HG03175 (cell line): ENCODE results near the gene WTAP.
"Not testable (repeated sequence)": the region's sequence is repeated elsewhere in the genome, so short reads cannot be mapped to it uniquely, and the experiment has no call there.

Source experiments
- ATAC-seq: cut with Tn5 transposase; IDR thresholded peaks from one replicate; pipeline ENCODE4 v1.9.1; 2021; ENCODE audit warnings: mild to moderate bottlenecking, moderate library complexity; ENCODE audit not compliant: unreplicated experiment

WTAP gene

GRCh38 chr6:159759645-159760044, 32.3 kb downstream of the WTAP start:
- no peak for ATAC-seq

- no peak for ATAC-seq
Measured at GRCh38 chr6:159760602-159761057, 33.3 kb downstream of the WTAP start.

DNA sequence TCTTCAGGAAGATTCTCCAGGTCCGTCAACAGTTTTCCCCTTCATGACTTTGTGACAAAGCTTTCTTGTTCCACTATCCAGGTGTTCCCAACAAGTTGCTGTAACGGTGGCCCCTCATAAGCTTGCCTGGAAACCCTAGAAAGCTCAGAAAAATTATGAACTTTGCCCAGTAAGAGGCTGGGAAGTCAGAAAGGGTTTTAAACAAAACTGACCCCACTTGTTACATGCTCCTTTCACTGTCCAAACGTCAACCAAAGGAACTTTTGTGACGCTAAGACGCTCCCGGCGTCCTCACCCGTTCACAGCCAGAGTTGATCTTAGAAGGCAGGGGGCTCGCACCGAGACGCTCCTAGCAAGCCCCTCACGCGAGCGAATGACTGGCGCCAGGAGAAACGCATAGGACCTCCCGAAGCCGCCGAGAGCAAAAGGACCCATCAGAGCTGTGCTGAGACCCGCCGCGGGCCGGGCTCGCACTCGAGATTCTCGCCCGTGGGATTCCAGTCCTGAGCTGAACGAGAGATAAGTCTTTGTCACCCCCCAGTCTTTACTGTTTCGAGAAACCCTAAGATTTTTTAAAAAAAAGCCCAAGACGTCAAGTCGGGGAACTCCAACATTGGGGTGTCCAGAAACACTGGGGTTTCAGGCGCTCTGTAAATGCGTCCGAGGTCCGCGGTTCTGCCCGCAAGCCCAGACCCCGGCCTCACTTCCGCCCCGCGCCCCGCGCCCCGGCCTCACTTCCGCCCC, 34.0 kb downstream of the WTAP start:
- ATAC-seq: no peak

DNA sequence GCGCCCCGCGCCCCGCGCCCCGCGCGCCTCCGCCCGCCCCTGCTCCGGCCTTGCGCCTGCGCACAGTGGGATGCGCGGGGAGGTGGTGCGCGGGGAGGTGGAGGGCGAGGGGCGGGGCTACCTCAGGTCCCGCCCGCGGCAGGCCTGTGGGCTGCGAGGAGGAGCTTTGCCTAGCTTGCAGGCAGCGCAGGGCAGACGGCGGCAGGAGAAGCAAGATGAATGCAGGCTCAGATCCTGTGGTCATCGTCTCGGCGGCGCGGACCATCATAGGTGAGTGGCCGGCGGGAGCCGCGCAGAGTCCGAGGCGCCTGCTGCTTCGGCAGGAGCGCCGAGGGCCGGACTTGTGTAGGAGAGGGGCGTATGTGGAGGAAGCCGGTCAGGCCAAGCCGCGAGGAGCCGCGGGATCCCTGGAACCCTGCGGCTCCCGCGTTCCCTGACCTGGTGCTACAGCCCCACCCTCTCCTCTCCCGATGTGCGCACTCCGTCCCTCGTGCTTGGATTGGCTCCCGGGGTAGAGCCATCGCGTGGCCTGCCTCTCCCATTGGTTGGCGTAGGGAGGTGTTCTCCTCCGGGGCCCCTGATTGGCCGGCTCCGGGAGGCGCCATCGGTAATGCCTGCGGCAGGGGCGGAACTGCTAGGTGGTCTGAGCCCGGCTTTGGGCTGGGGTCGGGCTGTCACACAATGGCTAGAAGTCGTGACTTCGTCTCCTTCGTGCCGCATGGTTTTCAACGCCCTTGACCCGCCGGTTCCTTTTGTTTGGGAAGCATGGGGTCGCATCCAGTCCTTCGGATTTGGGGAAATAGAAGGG, 34.8 kb downstream of the WTAP start, which contains the start of gene ACAT2:
Gene ACAT2 (plus strand): TSS at position 173 of the 808 bp plus-strand sequence. CDS start 43 bp downstream, at position 216.
- peak; percentile 96 for ATAC-seq

- ATAC-seq: peak; percentile 15
Measured at GRCh38 chr6:159762681-159763293, 35.5 kb downstream of the WTAP start.

- no peak for ATAC-seq
Measured at GRCh38 chr6:159766906-159767305, 39.6 kb downstream of the WTAP start.

- ATAC-seq: no peak
Measured at GRCh38 chr6:159769470-159769869, 42.2 kb downstream of the WTAP start.

DNA sequence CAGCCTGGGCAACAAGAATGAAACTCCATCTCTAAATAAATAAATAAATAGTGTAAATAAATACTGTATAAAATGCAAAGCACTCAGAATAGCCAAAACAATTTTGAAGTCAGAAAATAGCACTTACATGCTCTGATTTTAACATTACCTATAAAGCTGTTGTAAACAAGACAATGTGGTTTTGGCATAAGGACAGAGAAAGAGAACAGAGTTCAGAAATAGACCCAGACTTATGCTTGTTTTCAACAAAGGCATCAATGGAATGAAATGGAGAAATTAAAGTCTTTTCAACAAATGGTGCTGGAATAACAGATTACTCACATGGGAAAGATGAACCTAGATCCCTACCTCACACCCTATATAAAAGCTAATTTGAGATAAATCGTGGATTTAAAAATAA, 44.9 kb downstream of the WTAP start:
- ATAC-seq: no peak

- ATAC-seq: no peak
Measured at GRCh38 chr6:159777240-159777904, 50.1 kb downstream of the WTAP start.

DNA sequence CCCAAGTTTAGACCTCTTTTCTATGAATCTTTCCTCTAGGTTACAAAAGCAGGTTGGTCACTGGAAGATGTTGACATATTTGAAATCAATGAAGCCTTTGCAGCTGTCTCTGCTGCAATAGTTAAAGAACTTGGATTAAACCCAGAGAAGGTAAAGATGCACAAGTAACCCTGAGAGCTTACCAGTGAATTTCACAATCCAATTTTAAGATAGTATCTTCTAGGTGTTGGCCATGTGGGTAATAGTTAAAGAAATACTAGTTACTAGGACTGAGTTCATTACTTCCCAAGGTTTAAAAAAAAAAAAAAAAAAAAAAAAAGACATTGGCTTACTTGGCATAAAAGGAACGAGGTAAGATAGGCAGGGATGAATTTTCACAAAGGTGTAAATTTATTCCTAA, 50.8 kb downstream of the WTAP start:
- no peak for ATAC-seq

DNA sequence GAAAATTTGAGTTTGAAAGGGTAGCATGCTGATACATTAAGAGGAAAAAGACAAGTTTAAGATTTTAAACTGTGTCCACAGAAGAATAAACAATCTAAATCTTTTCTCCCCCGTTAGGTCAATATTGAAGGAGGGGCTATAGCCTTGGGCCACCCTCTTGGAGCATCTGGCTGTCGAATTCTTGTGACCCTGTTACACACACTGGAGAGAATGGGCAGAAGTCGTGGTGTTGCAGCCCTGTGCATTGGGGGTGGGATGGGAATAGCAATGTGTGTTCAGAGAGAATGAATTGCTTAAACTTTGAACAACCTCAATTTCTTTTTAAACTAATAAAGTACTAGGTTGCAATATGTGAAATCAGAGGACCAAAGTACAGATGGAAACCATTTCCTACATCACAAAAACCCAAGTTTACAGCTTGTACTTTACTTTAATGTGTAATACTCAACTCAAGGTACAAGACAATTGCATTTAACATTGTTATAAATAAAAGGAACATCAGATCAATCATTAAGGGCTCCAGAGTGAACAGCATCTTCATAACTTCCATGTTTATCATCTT, 51.3 kb downstream of the WTAP start:
- no peak for ATAC-seq

DNA sequence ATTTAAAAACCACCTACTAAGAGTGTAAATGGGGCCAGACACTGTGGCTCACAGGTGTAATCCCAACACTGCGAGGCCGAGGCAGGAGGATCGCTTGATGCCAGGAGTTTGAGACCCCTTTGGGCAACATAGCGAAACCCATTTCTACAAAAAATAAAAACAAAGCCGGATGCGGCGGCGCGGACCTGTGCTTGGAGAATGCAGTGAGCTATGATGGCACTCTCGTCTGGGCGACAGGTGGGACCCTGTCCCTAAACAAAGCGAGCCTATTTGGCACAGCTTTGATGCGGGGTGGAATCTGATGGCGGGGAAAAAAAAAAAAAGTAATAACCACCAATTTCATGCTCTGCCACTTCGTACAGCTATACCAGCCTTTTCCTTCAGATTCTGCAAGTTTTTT, 61.0 kb downstream of the WTAP start:
- ATAC-seq: no peak

GRCh38 chr6:159788753-159789376, 61.6 kb downstream of the WTAP start:
- ATAC-seq: peak; percentile 0

DNA sequence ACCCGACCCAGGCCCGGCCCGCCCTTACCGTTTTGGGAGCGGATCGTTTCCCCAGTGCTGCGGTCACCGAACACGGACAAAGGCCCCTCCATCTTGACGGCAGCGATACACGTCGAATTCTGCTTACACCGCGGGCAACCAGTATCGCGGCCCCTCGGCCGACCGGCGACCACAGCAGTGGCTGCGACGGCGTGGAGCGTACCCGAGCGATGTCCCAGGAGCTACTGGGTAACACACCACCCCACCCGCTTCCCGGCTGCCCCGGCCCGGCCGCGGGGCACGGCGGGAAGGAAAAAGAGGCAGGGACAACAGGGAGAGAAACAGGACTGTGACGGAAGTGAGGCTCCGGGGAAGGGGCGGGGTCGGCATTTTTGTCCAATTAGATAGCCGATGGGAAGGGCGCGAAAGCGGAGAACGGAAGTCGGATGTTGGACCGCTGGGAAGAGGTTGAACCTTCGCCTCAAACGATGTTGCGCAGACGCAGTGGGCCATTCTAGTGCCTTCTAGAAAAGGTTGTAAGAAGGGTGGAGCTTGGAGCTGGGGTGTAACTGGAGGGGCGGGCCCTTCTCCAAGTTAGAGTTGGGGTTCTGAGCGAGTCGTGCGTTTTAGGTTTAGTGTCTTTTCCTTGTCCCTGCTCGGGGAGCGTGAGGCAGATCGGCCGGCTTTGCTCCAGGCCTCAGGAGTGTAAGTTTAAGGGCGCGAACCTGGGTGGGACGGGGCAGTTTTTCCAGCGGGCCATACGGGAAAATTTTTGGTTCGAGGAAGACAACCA, 62.3 kb downstream of the WTAP start, which contains the start of gene TCP1:
Gene TCP1 (minus strand): TSS at position 226 of the 772 bp plus-strand sequence. CDS start 134 bp downstream, at position 92.
- ATAC-seq: peak; percentile 64

- peak; percentile 82 for ATAC-seq
Measured at GRCh38 chr6:159790149-159790955, 63.0 kb downstream of the WTAP start, which contains the start of gene MRPL18. Gene MRPL18 (plus strand): TSS chr6:159790467. CDS start chr6:159790588, 121 bp downstream.

GRCh38 chr6:159790956-159791598, 63.8 kb downstream of the WTAP start:
- no peak for ATAC-seq

- ATAC-seq: not testable (repeated sequence)
Measured at GRCh38 chr6:159794976-159795375, 67.7 kb downstream of the WTAP start.

DNA sequence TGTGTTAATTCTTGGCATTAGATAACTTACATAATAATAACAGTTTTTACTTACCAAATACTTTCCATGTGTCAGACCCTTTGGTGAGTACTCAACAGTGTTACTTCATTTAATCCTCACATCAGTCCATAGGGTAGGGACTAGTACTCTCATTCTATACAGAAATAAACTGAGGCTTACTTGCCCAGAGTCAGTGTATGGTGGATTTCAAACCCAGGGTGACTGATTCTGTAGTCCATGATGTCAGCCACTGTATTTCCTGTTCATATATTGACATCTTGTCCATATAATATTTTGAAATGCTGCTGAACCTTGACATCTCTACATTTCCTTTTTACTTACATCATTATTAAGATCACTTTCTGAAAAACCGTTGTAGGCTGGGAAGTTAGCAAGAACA, 70.2 kb downstream of the WTAP start:
- no peak for ATAC-seq
